AG09319 (cell line): ENCODE results near the gene KIRREL3.

Experiments used
- DNase-seq: peaks from one replicate; pipeline ENCODE4 v3.0.0-alpha.2; 2010; ENCODE audit warnings: low read depth; ENCODE audit errors: extremely low read depth
- CTCF ChIP-seq: IDR thresholded peaks from 2 replicates; pipeline ENCODE4 v1.5.1; 2011; ENCODE audit warnings: low read depth, mild to moderate bottlenecking, inconsistent platforms, low read length, moderate library complexity

KIRREL3 gene

GRCh38 chr11:126487711-126488110 lies 512.9 kb downstream of the KIRREL3 start:
- no peak for DNase-seq
- TF ChIP-seq CTCF, result no peak

GRCh38 chr11:126485986-126486635 lies 514.5 kb downstream of the KIRREL3 start:
- no peak for TF ChIP-seq CTCF

GRCh38 chr11:126485021-126485792 lies 515.4 kb downstream of the KIRREL3 start:
- TF ChIP-seq CTCF, result peak; percentile 15; the same call in 1 of the 2 replicates
- DNase-seq, result peak; percentile 10

More at GRCh38 chr11:126485986-126486635, 514.5 kb downstream of the KIRREL3 start:
- DNase-seq, result no peak

DNA sequence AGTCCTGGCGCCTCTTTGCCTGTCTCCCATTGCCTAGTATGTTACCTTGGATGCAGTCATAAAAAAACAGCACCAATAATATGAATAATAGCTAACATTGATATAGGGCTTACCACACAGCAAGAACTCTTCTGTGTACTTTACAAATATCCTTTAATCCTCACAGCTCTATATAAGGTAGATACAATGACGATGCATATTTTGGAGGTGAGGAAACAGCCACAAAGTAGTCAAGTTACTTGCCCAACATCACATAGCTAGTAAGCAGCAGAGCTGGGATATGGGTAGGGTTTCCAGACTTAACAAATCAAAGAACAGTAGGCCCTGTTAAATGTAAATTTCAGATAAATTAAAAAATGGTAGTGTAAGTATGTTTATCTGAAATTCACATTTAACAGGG lies 516.3 kb downstream of the KIRREL3 start:
- DNase-seq, result peak; percentile 41

DNA sequence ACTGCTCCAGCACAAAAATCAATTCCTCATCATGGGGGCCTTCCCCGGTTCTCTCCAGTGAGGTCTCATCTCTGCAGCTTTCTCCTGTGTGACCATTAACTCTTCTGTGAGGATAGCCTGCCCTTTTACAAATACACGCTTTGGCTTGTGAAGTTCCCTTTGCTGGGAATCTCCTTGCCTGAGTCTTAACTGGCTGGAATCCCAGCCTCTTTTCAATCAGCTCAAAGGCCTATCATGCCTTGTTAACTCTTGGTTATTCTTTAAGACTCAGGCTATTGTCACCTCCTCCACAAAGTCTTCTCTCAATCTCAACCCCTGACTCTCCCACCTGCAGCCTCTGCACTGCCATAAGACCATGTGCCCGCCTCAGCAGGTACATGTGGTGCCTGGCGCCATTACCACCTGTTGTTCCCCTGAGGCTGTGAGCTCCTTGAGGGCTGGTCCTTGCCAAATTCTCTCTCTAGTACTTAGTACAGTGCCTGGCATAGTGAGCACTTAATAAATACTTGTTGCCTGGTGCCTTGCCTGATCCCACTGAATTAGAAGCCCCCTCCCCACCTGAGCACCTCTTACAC lies 516.9 kb downstream of the KIRREL3 start:
- TF ChIP-seq CTCF, result no peak
- no peak for DNase-seq

More for the DNA sequence above, 516.3 kb downstream of the KIRREL3 start:
- TF ChIP-seq CTCF, result no peak

DNA sequence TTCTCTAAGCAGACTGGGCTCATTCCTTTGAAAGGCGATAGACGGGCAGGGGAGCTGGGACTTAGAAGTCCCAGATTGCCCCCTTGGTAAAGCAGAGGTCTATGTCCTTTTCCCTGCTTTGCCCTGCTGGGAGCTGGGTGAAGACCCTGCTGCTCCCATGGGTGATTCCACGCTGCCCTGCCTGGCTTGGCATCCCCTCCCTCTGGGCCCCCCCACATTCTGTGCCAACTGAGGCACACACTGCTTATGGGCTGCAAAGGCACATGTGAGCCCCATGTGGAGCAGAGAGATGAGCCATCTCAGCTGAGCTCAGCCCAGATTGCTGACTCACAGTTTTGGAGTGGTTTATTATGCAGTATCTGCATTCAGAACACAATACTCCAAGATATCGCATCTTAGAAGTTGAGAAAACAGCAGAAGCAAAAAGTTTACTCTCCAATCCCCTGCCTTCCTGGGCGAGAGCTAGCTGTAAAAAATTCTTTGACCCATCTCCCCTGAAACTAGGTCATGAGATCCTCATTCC lies 517.9 kb downstream of the KIRREL3 start:
- DNase-seq, result no peak
- TF ChIP-seq CTCF, result no peak

- TF ChIP-seq CTCF, result no peak
- DNase-seq, result no peak
Measured at GRCh38 chr11:126481303-126481680, 519.3 kb downstream of the KIRREL3 start.
